Stimulated activated CD8-positive, alpha-beta memory T cell treated with anti-CD3 and anti-CD28 coated beads, Interleukin-4, amount 100 ng/mL, for 4 hours (primary cell): ENCODE measurements around the gene NOS3.
"Not testable (repeated sequence)": the region's sequence is repeated elsewhere in the genome, so short reads cannot be mapped to it uniquely, and the experiment has no call there.

Experiments used
- DNase-seq, 2 donors: peaks; one replicate each; pipeline ENCODE4 v3.0.0-alpha.2; 2020; ENCODE audit warnings: low read depth in 2 of 2, low spot score in 1 of 2

Gene NOS3

DNA sequence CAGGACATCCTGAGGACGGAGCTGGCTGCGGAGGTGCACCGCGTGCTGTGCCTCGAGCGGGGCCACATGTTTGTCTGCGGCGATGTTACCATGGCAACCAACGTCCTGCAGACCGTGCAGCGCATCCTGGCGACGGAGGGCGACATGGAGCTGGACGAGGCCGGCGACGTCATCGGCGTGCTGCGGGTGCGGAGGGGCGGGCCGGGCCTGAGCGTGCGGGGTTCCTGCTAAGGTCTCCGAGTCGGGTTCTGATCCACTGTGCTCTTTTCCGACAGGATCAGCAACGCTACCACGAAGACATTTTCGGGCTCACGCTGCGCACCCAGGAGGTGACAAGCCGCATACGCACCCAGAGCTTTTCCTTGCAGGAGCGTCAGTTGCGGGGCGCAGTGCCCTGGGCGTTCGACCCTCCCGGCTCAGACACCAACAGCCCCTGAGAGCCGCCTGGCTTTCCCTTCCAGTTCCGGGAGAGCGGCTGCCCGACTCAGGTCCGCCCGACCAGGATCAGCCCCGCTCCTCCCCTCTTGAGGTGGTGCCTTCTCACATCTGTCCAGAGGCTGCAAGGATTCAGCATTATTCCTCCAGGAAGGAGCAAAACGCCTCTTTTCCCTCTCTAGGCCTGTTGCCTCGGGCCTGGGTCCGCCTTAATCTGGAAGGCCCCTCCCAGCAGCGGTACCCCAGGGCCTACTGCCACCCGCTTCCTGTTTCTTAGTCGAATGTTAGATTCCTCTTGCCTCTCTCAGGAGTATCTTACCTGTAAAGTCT lies 23.1 kb downstream of the NOS3 start:
- DNase-seq: peak; percentile 57 to 63

DNA sequence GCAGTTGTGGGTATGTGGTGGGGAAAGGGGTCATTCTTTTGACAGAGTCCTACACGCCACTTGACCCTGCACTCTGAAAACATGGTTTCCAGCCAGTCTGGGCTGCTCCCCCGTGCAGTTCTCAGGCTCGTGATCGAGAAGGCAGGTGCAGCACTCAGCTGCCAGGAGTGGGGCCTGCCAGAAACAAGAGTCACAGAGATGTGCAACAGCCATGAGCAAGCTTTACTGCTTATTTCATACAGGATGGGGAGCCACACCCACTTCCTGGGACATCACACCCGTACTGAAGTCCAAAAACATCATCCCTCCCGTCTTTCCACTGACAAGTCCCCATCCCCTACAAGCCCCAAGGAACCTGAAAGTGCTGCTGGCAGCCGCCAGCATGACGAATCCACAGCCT lies 24.1 kb downstream of the NOS3 start:
- no peak for DNase-seq

DNA sequence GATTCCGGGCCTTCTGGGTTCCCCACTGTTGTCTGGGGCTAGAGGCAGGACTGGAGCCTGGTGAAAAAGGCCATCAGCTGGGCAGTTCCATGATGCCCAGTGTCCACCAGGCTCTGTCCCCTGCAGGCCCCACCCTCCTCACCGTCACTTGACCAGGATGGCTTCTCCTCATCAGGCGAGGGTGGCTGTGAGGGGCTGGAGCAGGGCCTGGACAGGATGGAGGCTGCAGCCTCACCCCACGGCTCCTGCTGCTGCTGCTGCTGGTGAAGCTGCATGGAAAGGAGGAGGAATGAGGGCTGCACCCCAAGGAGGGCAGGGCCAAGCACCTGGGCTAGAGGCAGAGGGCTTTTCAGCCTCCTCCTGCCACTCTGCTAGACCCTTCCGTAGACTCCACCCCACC lies 25.1 kb downstream of the NOS3 start:
- DNase-seq: no peak

DNA sequence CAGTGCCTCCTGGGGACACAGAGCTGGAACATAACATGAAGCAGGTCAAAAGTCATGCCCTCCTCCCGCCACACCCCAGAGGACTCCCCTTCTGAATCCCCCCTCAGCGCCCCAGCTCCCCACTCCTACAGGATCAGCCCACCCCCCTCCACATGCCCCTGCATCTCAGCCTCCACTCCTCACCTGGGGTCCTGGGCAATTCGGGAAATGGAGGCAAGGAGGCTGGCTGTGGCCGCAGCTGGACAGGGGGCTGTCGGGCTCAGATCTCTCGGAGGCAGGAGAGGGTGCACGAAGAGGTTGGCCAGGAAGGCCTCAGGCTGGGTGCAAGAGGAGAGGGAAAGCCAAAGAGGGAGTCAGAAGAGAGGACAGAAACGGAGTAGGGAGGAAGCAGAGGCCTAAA lies 25.7 kb downstream of the NOS3 start:
- no peak for DNase-seq

DNA sequence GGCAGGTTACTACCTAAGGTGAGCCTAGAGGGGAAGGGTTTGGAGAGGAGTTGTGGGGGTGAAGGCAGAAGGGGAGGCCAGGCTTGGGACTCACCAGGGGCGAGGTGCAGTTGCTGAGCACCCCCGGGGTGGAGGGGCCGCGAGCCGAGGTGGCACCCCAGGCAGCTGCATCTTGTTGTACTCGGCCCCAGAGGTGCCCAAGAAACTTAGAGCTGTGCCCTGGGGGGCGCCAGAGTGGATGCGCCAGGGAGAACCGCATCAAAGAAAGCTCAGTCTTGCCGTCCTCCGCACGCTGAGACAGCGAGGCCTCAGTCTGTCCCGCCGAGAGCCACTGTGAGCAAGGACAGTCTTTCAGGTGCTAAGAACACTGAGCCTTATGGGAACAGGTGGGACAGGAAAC lies 26.1 kb downstream of the NOS3 start:
- no peak for DNase-seq

DNA sequence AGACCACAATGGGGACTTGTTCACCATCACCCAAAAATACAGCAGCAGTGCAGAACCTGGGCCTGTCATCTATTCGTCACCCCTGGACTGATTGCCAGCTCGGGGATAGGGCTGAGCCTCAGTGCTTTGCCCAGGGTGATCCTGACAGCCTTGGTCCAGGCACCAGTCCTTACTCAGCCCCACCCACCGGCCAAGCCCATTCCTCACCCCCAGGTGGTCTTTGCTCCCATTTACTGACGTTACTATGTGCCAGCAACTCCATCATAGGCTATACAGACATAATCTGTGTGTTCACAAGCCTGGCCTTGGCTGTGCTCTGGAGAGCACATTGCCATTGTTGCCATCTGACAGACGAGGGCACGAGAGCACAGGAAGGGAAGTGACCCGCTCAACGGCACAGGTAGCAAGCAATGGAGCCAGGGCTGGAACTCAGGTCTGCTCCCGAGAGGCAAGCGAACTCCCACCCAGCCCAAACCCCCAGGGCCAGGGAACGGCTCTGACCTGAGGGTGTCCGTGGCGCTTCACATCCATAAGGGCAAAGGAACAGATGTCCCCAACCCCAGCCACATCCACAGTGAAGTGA lies 26.6 kb downstream of the NOS3 start:
- DNase-seq: no peak

DNA sequence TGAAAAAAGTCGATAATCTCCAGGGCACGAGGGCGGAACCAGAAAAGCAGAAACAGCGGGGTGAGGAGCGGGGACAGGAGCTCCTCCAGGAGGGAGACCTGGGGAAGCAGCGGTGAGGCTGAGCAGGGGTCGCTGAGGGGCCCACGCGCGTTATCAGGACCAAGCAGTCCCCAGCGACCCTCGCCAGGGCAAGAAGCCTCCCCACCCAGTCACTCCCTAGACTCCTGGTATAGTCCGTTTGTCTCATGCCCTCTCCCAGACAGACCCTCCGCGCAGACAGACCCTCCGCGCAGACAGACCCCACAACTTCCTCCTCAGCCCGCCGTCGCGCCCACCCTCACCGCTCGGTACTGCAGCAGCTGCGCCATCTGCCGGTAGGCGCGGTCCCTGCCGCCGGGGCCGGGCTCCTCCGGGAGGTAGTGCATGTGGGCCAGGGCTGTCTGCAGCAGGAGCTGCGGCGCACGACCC lies 27.2 kb downstream of the NOS3 start:
- DNase-seq: peak; percentile 60 to 71

DNA sequence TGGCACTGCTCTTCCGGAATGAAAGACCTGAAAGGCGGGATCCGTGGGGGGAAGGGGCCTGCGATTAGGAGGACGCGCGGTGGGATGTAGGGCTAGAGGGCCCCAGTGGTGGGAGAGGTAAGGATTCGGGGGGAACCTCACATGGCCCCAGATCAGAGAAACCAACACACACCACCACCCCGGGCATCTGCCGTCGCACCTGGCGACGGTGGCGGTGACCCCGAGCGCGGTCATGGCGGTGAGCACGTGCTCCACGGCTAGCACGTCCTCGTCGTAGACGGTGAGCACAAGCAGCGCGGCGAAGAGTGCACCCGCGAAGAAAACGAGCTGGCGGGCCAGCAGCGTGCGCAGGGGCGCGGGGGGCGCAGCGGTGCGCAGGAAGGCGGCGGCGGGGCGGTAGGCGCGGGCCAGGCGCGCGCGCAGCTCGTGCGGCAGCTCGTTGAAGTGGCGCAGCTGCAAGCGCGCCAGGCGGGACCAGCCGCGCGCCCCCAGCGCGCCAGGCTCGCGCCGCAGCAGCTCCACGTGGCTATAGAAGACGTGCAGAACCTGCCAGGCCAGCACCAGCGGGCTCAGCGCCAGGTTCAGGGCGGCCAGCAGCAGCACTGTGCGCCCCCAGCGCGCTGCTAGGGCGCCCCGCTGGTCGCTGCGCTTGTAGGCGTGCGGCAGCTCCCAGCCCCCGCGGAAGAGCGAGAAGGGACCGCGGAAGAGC lies 27.8 kb downstream of the NOS3 start:
- no peak for DNase-seq

DNA sequence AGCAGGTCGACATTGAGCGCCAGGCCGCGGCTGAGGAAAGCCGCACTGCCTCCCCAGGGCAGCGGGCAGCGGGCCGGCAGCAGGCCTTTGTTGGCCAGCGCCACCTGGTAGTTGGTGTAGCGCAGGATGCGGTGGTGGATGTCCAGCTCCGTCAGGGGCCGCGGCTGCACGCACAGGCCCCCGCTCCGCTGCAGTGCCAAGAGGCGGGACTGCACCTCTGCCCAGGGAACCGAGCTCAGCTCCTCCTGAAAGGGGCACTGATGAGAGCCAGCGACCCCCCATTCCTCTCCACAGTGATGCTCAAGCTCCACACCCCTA lies 28.3 kb downstream of the NOS3 start:
- DNase-seq: no peak

DNA sequence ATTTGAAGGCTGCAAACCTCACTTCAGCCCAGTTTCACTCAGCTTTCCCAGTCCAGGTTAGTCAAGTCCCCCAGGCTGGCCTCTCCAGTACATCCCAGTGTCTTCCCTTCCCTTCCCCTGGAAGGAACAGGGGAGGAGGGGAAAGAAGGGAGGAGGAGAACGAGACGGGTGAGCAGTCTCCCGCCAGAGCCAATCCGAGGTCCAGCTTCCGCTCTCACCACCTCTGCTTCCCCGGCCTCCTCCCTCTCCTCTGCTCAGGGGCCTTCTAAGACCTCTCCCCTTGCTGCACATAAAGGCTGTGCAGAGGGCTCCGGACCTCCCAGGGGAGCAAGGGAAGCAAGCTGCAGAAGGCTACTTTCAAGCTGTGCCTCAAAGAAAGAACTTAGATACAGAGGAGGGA lies 29.4 kb downstream of the NOS3 start:
- no peak for DNase-seq

DNA sequence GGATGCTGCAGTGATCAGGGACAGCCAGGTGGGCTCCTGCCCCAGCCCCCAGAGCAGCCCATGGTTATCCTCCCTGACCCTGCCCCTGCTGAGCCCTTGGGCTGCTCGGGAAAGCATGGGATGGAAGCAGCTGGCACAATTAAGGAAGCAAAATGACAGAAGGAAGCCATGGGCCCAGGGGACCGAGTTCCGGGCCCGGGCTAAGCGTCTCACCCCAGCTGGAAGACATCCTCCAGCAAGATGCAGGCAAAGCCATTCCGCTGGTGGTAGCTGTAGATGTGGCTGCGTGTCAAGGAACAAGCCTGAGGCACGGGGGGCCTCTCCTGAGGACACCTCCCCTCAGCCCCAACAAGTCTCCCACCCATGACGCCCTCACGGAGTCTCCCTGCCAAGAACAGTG lies 32.4 kb downstream of the NOS3 start:
- DNase-seq: no peak

DNA sequence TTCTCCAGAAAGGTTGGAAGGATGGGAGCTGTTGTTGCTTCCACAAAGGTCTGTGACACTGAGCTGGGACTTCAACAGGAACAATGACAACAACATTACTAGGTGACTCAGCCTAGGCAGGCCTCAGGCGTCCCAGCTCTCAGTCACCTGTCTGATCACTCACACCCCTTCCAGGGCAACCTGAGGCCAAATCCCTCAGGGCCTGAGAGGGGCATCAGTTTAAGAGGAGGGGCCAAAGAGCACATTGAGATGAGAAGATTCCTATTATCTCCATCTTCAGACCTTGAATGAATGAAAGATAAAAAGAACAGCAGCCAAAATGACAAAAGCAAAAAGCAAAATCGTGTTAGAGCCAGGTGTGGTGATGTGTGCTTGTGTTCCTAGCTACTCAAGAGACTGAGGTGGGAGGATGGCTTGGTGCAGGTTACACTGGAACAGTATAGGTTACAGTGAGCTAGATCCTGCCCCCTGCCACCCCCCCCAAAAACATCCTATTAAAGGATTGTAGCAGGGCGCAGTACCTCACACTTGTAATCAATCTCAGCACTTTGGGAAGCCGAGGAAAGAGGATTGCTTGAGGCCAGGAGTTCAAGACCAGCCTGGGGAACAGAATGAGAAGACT lies 33.7 kb downstream of the NOS3 start, which contains the start of gene ATG9B:
TSS of gene ATG9B (minus strand) at position 60 of the 622 bp plus-strand sequence. CDS start 71 bp downstream, outside the sequence.
- DNase-seq: no peak

DNA sequence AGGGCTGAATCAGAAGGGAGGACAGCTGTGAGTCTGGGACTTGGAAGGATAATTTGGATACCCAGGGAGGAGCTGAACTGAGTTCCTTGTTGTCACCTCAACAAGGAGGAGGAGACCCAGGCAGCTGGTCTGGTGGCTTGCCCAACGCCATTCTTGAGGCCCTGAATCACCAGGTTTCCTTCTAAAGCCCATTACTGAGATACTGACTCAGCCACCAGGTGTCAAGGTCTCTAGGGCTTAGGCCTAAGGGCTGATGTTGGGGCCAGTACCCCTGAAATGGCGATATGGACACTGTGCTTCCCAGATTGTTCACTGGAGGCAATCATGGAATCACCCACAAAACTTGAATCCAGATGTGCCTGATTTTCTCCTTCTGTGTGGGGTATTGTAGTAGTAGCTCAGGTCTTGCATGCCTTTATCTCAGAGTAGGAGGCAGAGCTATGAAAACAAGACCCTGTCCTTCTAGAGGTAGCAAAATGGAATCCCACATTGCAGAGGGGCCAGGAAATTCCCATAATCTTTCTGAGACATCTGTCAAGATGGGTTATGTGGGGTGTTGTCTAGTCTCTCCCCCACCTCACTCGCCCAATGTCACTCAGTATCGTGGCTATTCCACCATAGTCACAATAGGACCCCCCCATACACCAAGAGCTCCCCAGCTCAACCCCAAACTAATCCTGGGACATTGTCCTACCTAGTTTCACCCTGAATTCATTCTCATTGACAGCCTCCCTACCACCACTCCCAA lies 35.3 kb downstream of the NOS3 start:
- no peak for DNase-seq

DNA sequence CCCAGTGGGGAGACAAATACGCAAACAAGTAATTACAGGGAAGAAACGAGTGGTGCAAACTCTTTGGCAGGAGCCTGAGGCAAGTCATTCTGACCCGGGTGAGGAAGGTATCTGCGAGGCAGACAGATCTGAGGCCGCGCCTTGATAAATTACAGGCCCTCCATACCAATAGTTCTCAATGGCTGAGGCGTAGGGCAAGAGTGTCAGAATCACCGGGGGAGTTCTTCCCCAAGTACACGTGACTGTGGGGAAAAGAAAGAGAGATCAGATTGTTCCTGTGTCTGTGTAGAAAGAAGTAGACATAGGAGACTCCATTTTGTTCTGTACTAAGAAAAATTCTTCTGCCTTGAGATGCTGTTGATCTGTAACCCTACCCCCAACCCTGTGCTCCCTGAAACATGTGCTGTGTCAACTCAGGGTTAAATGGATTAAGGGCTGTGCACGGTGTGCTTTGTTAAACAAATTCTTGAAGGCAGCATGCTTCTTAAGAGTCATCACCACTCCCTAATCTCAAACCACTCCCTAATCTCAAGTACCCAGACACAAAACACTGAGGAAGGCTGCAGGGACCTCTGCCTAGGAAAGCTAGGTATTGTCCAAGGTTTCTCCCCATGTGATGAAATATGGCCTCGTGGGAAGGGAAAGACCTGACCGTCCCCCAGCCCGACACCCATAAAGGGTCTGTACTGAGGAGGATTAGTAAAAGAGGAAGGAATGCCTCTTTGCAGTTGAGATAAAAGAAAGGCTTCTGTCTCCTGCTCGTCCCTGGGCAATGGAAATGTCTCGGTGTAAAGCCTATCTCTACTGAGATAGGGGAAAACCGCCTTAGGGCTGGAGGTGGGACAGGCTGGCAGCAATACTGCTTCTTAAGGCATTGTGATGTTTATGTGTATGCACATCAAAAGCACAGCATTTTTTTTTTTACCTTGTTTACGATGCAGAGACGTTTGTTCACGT lies 36.2 kb downstream of the NOS3 start:
- DNase-seq: not testable (repeated sequence)

DNA sequence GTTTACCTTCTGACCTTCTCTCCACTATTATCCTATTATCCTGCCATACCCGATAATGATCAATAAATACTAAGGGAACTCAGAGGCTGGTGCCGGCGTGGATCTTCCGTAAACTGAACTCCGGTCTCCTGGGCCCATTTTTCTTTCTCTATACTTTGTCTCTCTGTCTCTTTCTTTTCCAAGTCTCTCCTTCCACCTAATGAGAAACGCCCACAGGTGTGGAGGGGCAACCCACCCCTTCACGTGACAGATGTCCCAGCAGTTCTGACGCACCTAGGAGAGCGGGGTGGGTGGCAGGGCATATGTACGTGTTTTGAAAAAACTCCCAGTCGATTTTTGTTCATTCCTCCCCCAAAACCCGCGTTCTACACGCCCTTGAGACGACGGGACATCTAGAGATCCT lies 36.9 kb downstream of the NOS3 start:
- peak in 1 of 2 donors; percentile 27 for DNase-seq

DNA sequence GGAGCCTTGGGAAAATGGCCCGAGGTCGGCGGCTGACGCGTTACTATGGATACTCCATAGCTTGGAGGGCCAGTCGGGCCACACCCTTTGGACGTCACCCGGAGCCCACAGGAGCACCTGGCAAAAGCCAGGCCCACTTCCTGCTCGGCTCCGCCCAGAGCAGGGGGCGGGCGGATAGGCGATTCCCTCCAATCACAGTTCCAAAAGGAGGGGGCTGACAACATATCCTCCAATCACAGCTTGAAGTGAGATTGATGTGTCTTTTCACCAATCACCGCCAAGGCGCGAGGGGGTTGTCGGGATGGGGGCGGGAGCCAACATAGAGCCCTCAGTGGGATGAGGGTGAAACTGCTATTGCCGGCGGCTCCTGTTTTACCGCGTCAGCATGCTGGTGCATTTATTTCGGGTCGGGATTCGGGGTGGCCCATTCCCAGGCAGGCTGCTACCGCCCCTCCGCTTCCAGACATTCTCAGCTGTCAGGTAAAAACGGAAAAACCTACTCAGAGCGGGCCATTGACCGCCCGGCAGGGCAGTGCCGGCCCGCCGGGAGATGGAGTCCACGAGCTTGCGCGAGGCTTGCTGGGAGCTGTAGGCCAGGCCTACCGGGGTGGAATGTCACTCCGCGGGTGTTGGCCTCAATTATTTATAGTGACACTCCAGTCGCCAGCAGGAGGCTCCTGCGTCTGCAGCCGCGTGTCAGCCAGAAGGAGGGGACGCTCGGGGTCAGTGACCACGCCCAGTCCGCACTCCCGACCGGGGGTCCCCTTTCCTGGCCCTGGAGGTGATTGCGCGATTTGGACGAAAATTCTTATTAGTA lies 37.5 kb downstream of the NOS3 start, which contains the start of gene ABCB8:
TSS of gene ABCB8 (plus strand) at position 320 of the 817 bp plus-strand sequence. CDS start at position 386, 66 bp downstream.
- DNase-seq: peak; percentile 95 to 96

DNA sequence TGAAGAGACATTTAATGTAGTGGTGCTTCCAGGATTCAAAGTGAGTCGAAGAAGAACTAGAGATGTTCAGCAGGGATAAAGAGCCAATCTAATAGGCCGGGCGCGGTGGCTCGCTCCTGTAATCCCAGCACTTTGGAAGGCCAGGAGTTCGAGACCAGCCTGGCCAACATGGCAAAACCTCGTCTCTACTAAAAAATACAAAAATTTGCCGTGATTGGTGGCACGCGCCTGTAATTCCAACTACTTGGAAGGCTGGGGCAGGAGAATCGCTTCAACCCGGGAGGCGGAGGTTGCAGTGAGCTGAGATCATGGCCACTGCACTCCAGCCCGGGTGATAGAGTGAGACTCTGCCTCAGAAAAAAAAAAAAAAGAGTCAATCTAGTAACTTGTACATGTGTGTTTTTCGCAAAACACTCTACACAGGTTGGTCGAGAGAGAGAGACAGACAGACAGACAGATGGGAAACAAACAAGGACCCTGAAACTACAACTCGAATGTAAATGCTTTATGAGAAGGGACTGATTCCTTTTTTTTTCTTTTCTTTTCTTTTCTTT lies 38.2 kb downstream of the NOS3 start:
- no peak for DNase-seq

DNA sequence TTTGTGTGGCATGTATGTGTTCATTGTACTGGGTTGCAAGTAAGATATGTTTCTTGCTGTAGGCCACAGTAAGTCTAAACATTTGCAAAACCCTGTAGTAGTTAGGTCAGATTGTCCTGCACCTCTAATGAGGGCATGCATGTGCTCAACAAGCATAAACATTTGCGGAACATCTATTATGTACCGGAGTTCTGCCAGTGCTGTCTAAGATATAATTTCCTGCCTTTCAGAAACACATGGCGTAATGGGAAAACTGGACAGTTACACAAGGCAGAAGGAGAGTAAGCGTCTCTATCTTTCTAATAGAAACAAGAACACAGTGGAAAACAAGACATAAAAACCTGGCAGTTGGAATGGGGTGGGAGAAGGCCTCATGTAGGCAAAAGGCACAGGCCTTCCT lies 40.2 kb downstream of the NOS3 start:
- no peak for DNase-seq
